ENCODE results near the gene ETFA. TPM values are rescaled to one million over a fixed set of nuclear protein-coding genes. Genes with fewer than 3 reads are reported as not detected.
A peak's percentile ranks its signal among the peaks of the same experiment; 100 is the strongest.

Gene ETFA
- total RNA-seq, 2 experiments from 2014 or later: 159 to 164 TPM

DNA sequence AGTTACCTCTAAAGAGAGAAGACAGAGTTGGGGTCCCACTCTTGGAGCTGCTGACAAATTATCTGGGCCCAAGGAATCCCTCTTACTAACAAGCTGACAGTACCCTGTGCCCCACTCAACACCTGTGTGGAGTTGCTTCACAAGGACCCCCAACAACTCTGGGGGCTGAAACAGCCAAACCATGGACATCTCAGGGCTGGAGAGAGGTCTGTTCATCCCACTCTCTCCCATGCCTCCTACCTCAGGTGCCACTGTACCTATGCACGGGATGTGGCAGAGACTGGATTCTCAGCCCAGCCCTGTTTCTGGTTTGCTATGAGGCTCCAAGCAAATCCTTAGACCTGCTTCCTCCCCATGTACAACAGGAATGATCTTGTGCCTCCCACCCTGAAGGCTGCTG lies 101.7 kb downstream of the ETFA start:
- H3K4me3 Mint-ChIP-seq: no peak overlapping the region
- CTCF ChIA-PET: interaction anchor here (1.0 to 1.5 kb wide), 3 partner anchors 13 to 20 kb away, joined by 3 to 7 read pairs (median 3); no protein-coding TSS in a partner anchor
- intact Hi-C loops (cut with micrococcal nuclease): no loop called here
- no peak for DNase-seq
- H3K27me3 Mint-ChIP-seq: no peaks in the 10 kb centered on the region
- peaks cover 8% of the 10 kb centered on the region for H3K4me1 Mint-ChIP-seq (ENCODE audit: low read depth)
- POLR2A ChIA-PET: interaction anchor here (0.6 kb wide), 1 partner anchor 135 kb away, joined by 3 read pairs; no protein-coding TSS in a partner anchor
- TF ChIP-seq, protein P1, sequence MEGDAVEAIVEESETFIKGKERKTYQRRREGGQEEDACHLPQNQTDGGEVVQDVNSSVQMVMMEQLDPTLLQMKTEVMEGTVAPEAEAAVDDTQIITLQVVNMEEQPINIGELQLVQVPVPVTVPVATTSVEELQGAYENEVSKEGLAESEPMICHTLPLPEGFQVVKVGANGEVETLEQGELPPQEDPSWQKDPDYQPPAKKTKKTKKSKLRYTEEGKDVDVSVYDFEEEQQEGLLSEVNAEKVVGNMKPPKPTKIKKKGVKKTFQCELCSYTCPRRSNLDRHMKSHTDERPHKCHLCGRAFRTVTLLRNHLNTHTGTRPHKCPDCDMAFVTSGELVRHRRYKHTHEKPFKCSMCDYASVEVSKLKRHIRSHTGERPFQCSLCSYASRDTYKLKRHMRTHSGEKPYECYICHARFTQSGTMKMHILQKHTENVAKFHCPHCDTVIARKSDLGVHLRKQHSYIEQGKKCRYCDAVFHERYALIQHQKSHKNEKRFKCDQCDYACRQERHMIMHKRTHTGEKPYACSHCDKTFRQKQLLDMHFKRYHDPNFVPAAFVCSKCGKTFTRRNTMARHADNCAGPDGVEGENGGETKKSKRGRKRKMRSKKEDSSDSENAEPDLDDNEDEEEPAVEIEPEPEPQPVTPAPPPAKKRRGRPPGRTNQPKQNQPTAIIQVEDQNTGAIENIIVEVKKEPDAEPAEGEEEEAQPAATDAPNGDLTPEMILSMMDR (IDR thresholded peaks at IDR 0.05): no peak
- H3K36me3 Mint-ChIP-seq (ENCODE audit: low read depth): peaks cover 5% of the 10 kb centered on the region
- no peaks in the 10 kb centered on the region for H3K9me3 Mint-ChIP-seq
- no peak overlapping the region for H3K27ac Mint-ChIP-seq
- no peak for ATAC-seq

DNA sequence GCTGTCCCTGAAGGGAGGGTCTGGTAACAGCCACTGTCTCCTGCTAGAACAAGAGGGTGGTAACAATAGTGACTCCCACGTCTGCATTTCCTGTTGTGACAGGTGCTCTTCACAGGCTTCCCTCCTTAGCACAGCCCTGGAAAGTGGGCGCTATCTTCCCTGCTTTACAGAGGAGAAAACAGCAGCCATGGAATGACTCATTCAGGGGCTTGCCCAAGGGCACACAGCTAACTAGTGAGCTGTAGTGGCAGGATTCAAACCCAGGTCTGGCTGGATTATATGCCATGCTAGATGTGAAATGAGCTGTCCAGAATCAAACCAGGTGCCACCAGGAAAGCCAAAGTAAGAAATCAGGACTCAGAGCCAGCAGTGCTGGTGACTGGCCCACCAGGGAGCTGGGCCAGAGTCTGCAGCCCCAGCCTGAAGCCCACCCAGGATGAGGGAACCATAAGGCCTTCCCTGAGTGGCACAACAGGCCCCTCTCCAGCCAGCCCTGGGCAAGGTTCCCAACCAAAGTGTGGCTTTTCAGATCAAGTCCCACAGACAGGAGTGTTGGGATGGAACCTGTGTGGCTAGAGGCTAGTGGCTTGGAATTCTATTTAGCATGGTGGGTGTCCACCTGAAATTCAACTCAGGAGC lies 102.4 kb downstream of the ETFA start:
- DNase-seq: peak; percentile 13
- TF ChIP-seq, protein P1 (IDR thresholded peaks at IDR 0.05): no peak
- Mint-ChIP-seq H3K9me3 (no peaks in the 10 kb centered on the region), H3K36me3 (ENCODE audit: low read depth) (peaks cover 5% of the 10 kb centered on the region), H3K27ac (no peak overlapping the region), H3K4me1 (ENCODE audit: low read depth) (peaks cover 8% of the 10 kb centered on the region), H3K4me3 (no peak overlapping the region), H3K27me3 (no peaks in the 10 kb centered on the region)
- no peak for ATAC-seq
- ChIA-PET POLR2A (interaction anchor here (0.6 kb wide), 1 partner anchor 135 kb away, joined by 3 read pairs; no protein-coding TSS in a partner anchor), CTCF (interaction anchor here (1.5 kb wide), 1 partner anchor 18 kb away, joined by 7 read pairs; no protein-coding TSS in a partner anchor)
- intact Hi-C loops (cut with micrococcal nuclease): no loop called here

DNA sequence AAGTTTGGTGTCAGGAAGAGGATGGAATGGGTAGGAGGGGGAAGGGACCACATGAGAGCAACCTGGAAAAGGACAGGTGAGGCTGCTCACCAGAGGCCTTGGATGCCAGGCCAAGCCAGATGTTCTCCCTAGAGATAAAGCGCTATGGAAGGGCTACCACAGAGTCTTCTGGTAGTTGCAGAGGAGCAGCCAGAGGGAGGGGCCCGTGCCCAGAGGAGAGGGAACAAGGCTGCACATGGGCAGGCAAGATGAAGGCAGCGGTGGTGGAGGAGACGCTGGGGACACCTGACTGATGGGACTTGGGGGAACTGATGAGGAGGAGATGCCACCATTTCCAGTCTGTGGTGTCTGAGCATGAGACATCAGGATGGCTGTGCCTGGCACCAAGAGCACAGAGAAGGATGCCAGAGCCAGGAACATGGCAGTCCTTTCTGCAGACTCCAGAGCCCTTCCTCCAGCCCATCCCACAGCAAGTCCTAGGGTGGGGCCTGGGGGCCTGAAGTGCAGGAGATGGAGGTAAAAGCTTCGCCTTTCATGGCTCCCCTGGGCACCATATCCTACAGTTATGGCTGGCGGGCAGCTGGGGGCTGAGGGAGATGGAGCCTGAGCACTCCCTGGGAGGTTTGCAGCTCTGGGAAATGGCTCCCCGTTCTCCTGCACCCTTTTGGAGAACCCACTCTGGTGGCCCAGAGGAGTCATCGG lies 103.0 kb downstream of the ETFA start:
- Mint-ChIP-seq H3K27ac (no peak overlapping the region), H3K36me3 (ENCODE audit: low read depth) (peaks cover 5% of the 10 kb centered on the region), H3K9me3 (no peaks in the 10 kb centered on the region), H3K27me3 (no peaks in the 10 kb centered on the region), H3K4me1 (ENCODE audit: low read depth) (peaks cover 8% of the 10 kb centered on the region), H3K4me3 (no peak overlapping the region)
- POLR2A ChIA-PET: no interaction called here
- TF ChIP-seq, protein P1 (IDR thresholded peaks at IDR 0.05): no peak
- CTCF ChIA-PET: interaction anchor here (1.5 to 3.7 kb wide), 2 partner anchors 17 to 18 kb away, joined by 7 to 16 read pairs; no protein-coding TSS in a partner anchor
- no peak for DNase-seq
- no peak for ATAC-seq
- intact Hi-C loops (cut with micrococcal nuclease): no loop called here

DNA sequence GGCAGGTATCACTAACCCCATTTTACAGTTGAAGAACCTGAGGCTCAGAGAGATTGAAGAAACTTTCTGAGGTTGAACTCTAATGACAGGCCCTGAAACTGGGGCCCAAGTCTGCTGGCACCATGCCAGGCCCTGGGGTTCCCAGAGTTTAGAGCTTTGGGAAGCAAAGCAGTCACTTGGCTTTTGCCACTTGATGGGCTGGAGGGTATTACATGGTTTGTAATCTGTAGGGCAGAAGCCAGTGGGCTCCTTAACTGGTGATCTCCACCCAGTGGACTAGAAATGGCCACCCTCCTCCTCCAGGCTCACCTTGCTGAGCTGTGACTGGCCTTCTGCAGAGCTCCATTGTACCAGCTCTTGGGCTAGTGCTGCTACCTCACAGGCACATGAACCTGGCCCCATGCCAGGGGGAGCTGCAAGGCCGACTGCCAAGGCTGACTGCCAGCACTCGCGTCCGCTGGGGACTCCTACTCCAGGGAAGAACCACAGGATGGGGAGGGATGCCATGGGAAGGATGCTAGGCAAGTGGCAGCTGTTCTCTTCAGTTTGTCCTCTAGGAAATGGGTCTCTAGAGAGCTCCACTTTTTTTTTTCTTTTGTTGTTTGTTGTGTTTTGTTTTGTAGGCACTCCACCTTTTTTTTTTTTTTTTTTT lies 104.8 kb downstream of the ETFA start:
- no peak overlapping the region for H3K4me3 Mint-ChIP-seq
- intact Hi-C loops (cut with micrococcal nuclease): no loop called here
- no peaks in the 10 kb centered on the region for H3K36me3 Mint-ChIP-seq (ENCODE audit: low read depth)
- ATAC-seq (no peak), DNase-seq (no peak)
- peaks cover 8% of the 10 kb centered on the region for H3K4me1 Mint-ChIP-seq (ENCODE audit: low read depth)
- TF ChIP-seq, protein P1 (IDR thresholded peaks at IDR 0.05): no peak
- POLR2A ChIA-PET: no interaction called here
- CTCF ChIA-PET: interaction anchor here (0.9 to 3.7 kb wide), 2 partner anchors 16 to 67 kb away, joined by 3 to 16 read pairs; no protein-coding TSS in a partner anchor
- no peaks in the 10 kb centered on the region for H3K9me3 Mint-ChIP-seq
- no peaks in the 10 kb centered on the region for H3K27me3 Mint-ChIP-seq
- H3K27ac Mint-ChIP-seq: no peak overlapping the region

Measured in activated CD8-positive, alpha-beta T cell treated with anti-CD3 and anti-CD28 coated beads for 36 hours (primary cell).